H9 (cell line): ENCODE results near the gene IGLL5. TPM values are rescaled to one million over a fixed set of nuclear protein-coding genes. Genes with fewer than 3 reads are reported as not detected.

ENCODE experiments used
- DNase-seq: peaks from one replicate; pipeline ENCODE4 v3.0.0-alpha.2; 2017
- H2AFZ ChIP-seq: one replicate; pipeline ENCODE4 v1.6.1; 2013; ENCODE audit warnings: mild to moderate bottlenecking, low read length, control low read depth, moderate library complexity
- H2AK5ac ChIP-seq: 2 replicates; pipeline ENCODE4 v1.6.1; 2013; ENCODE audit warnings: low read length, control low read depth, mixed read lengths; ENCODE audit not compliant: insufficient read length
- H2BK120ac ChIP-seq: one replicate; pipeline ENCODE4 v1.6.1; 2013; ENCODE audit warnings: low read depth, mild to moderate bottlenecking, low read length, control low read depth, inconsistent platforms; ENCODE audit not compliant: poor library complexity, severe bottlenecking
- H2BK12ac ChIP-seq: 2 replicates; pipeline ENCODE4 v1.6.1; 2013; ENCODE audit warnings: low read length, control low read depth, mixed read lengths, low read depth; ENCODE audit not compliant: insufficient read length
- H2BK15ac ChIP-seq: 2 replicates; pipeline ENCODE4 v1.6.1; 2013; ENCODE audit warnings: low read depth, low read length, control low read depth
- H2BK20ac ChIP-seq: one replicate; pipeline ENCODE4 v1.6.1; 2013; ENCODE audit warnings: low read depth, mild to moderate bottlenecking, low read length, control low read depth, inconsistent platforms; ENCODE audit not compliant: poor library complexity, severe bottlenecking
- H2BK5ac ChIP-seq: 2 replicates; pipeline ENCODE4 v1.6.1; 2013; ENCODE audit warnings: low read length, control low read depth, mixed read lengths; ENCODE audit not compliant: insufficient read length
- H3K14ac ChIP-seq: 2 replicates; pipeline ENCODE4 v1.6.1; 2013; ENCODE audit warnings: low read length, control low read depth; ENCODE audit not compliant: insufficient read depth
- H3K18ac ChIP-seq: 2 replicates; pipeline ENCODE4 v1.6.1; 2013; ENCODE audit warnings: low read depth, mild to moderate bottlenecking, mixed read lengths, low read length, control low read depth; ENCODE audit not compliant: insufficient read length
- H3K23ac ChIP-seq: 2 replicates; pipeline ENCODE4 v1.6.1; 2013; ENCODE audit warnings: low read length, control low read depth, mixed read lengths, low read depth; ENCODE audit not compliant: insufficient read length
- H3K23me2 ChIP-seq: 2 replicates; pipeline ENCODE4 v1.6.1; 2013; ENCODE audit warnings: low read depth, mild to moderate bottlenecking, mixed read lengths, low read length, control low read depth; ENCODE audit not compliant: insufficient read length, poor library complexity, severe bottlenecking
- H3K27ac ChIP-seq: 2 replicates; pipeline ENCODE4 v1.5.1; 2013; ENCODE audit warnings: low read length, control low read depth, mixed read lengths, low read depth; ENCODE audit not compliant: insufficient read length
- H3K27me3 ChIP-seq: 2 replicates; pipeline ENCODE4 v1.6.1; 2013; ENCODE audit warnings: low read length, control low read depth, inconsistent platforms; ENCODE audit not compliant: insufficient read depth
- H3K4ac ChIP-seq: 2 replicates; pipeline ENCODE4 v1.6.1; 2013; ENCODE audit warnings: low read depth, mild to moderate bottlenecking, control low read depth, inconsistent platforms, low read length, moderate library complexity
- H3K4me1 ChIP-seq: 2 replicates; pipeline ENCODE4 v1.6.1; 2013; ENCODE audit warnings: low read length, control low read depth, inconsistent platforms; ENCODE audit not compliant: insufficient read depth
- H3K4me2 ChIP-seq: 2 replicates; pipeline ENCODE4 v1.6.1; 2013; ENCODE audit warnings: low read length, control low read depth, mixed read lengths; ENCODE audit not compliant: insufficient read length, insufficient read depth
- H3K56ac ChIP-seq: 2 replicates; pipeline ENCODE4 v1.6.1; 2013; ENCODE audit warnings: low read depth, mild to moderate bottlenecking, mixed read lengths, low read length, control low read depth; ENCODE audit not compliant: insufficient read length
- H3K79me1 ChIP-seq: 2 replicates; pipeline ENCODE4 v1.6.1; 2013; ENCODE audit warnings: low read depth, mild to moderate bottlenecking, moderate library complexity, low read length, control low read depth, inconsistent platforms; ENCODE audit not compliant: insufficient read depth, poor library complexity, severe bottlenecking
- H3K79me2 ChIP-seq: 2 replicates; pipeline ENCODE4 v1.6.1; 2013; ENCODE audit warnings: low read length, control low read depth, inconsistent platforms; ENCODE audit not compliant: insufficient read depth
- H3K9ac ChIP-seq: 2 replicates; pipeline ENCODE4 v1.6.1; 2013; ENCODE audit warnings: low read length, control low read depth, mixed read lengths; ENCODE audit not compliant: insufficient read length; ENCODE audit errors: extremely low read depth
- H3K9me3 ChIP-seq: one replicate; pipeline ENCODE4 v1.6.1; 2013; ENCODE audit warnings: low read depth, low read length, inconsistent platforms; ENCODE audit not compliant: control insufficient read depth
- H3T11ph ChIP-seq: one replicate; pipeline ENCODE4 v1.6.1; 2013; ENCODE audit warnings: mild to moderate bottlenecking, low read length, control low read depth, inconsistent platforms
- H4K20me1 ChIP-seq: one replicate; pipeline ENCODE4 v1.6.1; 2013; ENCODE audit not compliant: control insufficient read depth, insufficient read length, insufficient read depth
- H4K5ac ChIP-seq: 2 replicates; pipeline ENCODE4 v1.6.1; 2013; ENCODE audit warnings: low read depth, mild to moderate bottlenecking, mixed read lengths, low read length, control low read depth; ENCODE audit not compliant: insufficient read length
- H4K8ac ChIP-seq: replicated peaks from 2 replicates; pipeline ENCODE4 v1.6.1; 2013; ENCODE audit warnings: low read length, control low read depth, mixed read lengths, low read depth; ENCODE audit not compliant: insufficient read length
- H4K91ac ChIP-seq: 2 replicates; pipeline ENCODE4 v1.6.1; 2013; ENCODE audit warnings: low read depth, mild to moderate bottlenecking, moderate library complexity, mixed read lengths, low read length, control low read depth; ENCODE audit not compliant: insufficient read length
- H3K27ac Mint-ChIP-seq, 3 experiments: 2 replicates in 2 of 3; 3 replicates in 1 of 3; pipeline ENCODE4 v1.8.0; 2020 to 2021; ENCODE audit warnings: mixed read lengths in 3 of 3, mild to moderate bottlenecking in 1 of 3, moderate library complexity in 1 of 3
- H3K27me3 Mint-ChIP-seq: 2 replicates; pipeline ENCODE4 v1.8.0; 2021; ENCODE audit warnings: low read depth, mild to moderate bottlenecking, moderate library complexity, mixed read lengths
- H3K36me3 Mint-ChIP-seq, 3 experiments: 2 replicates in 2 of 3; 3 replicates in 1 of 3; pipeline ENCODE4 v1.8.0; 2020 to 2021; ENCODE audit warnings: low read depth in 3 of 3, mixed read lengths in 3 of 3; ENCODE audit not compliant: insufficient read depth in 1 of 3
- H3K4me1 Mint-ChIP-seq, 2 experiments: 2 replicates each; pipeline ENCODE4 v1.8.0; 2020; ENCODE audit warnings: mixed read lengths in 2 of 2
- H3K4me3 Mint-ChIP-seq, 2 experiments: 2 replicates in 1 of 2; 3 replicates in 1 of 2; pipeline ENCODE4 v1.8.0; 2020 to 2021; ENCODE audit warnings: mild to moderate bottlenecking in 2 of 2, mixed read lengths in 2 of 2, moderate library complexity in 1 of 2
- H3K9me3 Mint-ChIP-seq, 2 experiments: 2 replicates in 1 of 2; 3 replicates in 1 of 2; pipeline ENCODE4 v1.8.0; 2020; ENCODE audit warnings: mild to moderate bottlenecking in 2 of 2, mixed read lengths in 2 of 2, moderate library complexity in 1 of 2
- CTCF ChIP-seq: fragments of 200-600 bp; sonication (generic); conservative IDR thresholded peaks from 3 replicates; pipeline ENCODE4 v1.8.0; 2021; ENCODE audit warnings: antibody characterized with exemption, mild to moderate bottlenecking
- WGBS: extraction: QIAGEN DNeasy Blood & Tissue Kit; methylation state at CpG from one replicate; pipeline ENCODE4 v1.1.7; 2013; ENCODE audit warnings: missing lambda C conversion rate, low lambda C conversion rate, mixed read lengths; ENCODE audit not compliant: insufficient read length; ENCODE audit errors: extremely low coverage; 5-methylcytosine and 5-hydroxymethylcytosine counted together
- total RNA-seq: library from RNA; stranded (reverse); gene quantifications from 2 replicates; pipeline ENCODE4 v1.2.1, GENCODE V29; 2021

The IGLL5 gene
- total RNA-seq, 1 experiment from 2014 or later = not detected

- Histone ChIP-seq H3K23me2 (no peaks in the 10 kb centered on the region), H3K27ac (no peak overlapping the region), H4K8ac (no peak overlapping the region), H3K27me3 (peaks cover 7% of the 10 kb centered on the region; the same call in 1 of the 2 replicates), H3K79me2 (no peaks in the 10 kb centered on the region), H3K9me3 (no peaks in the 10 kb centered on the region), H2BK120ac (no peak overlapping the region), H2AFZ (no peak overlapping the region), H3K4ac (no peak overlapping the region), H2BK20ac (no peak overlapping the region), H3T11ph (no peak overlapping the region), H4K91ac (no peak overlapping the region), H2AK5ac (no peak overlapping the region), H3K14ac (no peak overlapping the region), H3K4me1 (no peaks in the 10 kb centered on the region), H3K23ac (no peak overlapping the region), H3K4me2 (no peak overlapping the region), H3K18ac (no peak overlapping the region), H2BK12ac (no peak overlapping the region), H4K5ac (no peak overlapping the region), H4K20me1 (no peaks in the 10 kb centered on the region), H3K79me1 (no peaks in the 10 kb centered on the region), H2BK5ac (no peak overlapping the region), H3K9ac (no peak overlapping the region), H2BK15ac (no peak overlapping the region), H3K56ac (no peak overlapping the region)
- Mint-ChIP-seq H3K4me1 (no peaks in the 10 kb centered on the region), H3K9me3 (no peaks in the 10 kb centered on the region), H3K27me3 (peaks cover 98% of the 10 kb centered on the region), H3K27ac (no peak overlapping the region), H3K36me3 (no peaks in the 10 kb centered on the region), H3K4me3 (no peak overlapping the region)
- DNase-seq = no peak
- no CpG with 5 or more reads among the region's 6 CpGs for WGBS
- no peak for TF ChIP-seq CTCF
Measured at GRCh38 chr22:22839570-22840314, 47.9 kb upstream of the IGLL5 start.
